ENCODE data around the gene SPIN1.
"Not testable (repeated sequence)": the region's sequence is repeated elsewhere in the genome, so short reads cannot be mapped to it uniquely, and the experiment has no call there.

Gene SPIN1

GRCh38 chr9:88378317-88378716 is 9.9 kb upstream of the SPIN1 start:
- TF ChIP-seq, protein P1, sequence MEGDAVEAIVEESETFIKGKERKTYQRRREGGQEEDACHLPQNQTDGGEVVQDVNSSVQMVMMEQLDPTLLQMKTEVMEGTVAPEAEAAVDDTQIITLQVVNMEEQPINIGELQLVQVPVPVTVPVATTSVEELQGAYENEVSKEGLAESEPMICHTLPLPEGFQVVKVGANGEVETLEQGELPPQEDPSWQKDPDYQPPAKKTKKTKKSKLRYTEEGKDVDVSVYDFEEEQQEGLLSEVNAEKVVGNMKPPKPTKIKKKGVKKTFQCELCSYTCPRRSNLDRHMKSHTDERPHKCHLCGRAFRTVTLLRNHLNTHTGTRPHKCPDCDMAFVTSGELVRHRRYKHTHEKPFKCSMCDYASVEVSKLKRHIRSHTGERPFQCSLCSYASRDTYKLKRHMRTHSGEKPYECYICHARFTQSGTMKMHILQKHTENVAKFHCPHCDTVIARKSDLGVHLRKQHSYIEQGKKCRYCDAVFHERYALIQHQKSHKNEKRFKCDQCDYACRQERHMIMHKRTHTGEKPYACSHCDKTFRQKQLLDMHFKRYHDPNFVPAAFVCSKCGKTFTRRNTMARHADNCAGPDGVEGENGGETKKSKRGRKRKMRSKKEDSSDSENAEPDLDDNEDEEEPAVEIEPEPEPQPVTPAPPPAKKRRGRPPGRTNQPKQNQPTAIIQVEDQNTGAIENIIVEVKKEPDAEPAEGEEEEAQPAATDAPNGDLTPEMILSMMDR (conservative IDR thresholded peaks at IDR 0.05) = no peak
- peak overlapping the region; percentile 56 for H3K27ac ChIP-seq

- TF ChIP-seq, protein P1 (conservative IDR thresholded peaks at IDR 0.05) = no peak
- peak overlapping the region; percentile 56 for H3K27ac ChIP-seq
These were observed 8.9 kb upstream of the SPIN1 start for GRCh38 chr9:88379352-88379751.

DNA sequence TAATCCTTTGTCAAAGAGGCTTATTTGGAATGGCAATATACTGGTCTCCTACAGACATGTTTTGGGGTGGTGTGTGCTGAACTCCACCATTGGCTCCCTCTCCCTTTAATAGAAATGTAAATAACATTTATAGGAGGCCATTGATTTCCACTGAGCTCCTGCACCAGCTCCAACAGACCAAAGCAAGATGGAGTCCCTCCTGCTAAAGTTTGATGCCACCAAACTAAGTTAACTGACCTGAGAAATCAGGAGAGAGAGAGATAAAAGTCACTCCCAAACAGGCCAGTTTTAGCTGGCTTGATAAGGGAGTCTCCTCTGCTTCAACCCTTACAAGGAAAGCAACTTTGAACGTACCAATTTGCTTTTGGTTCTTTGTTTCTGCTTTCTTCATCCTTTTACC is 8.1 kb upstream of the SPIN1 start:
- H3K27ac ChIP-seq = no peak overlapping the region
- TF ChIP-seq, protein P1 (conservative IDR thresholded peaks at IDR 0.05) = no peak

DNA sequence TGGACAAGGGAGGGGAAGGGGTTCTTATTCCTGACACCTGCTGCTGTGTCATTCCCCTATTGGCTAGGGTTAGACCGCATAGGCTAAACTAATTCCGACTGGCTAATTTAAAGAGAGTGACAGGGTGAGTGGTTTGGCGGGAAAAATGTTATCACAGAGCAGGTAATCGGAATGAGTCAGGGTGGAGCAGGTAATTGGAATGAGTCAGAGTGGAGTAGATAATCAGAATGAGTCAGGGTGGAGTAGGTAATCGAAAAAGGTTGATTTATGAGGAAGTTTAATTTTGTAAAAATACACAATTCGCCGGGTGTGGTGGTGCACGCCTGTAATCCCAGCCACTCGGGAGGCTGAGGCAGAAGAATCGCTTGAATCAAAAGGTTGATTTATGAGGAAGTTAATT is 6.9 kb upstream of the SPIN1 start:
- H3K27ac ChIP-seq = not testable (repeated sequence)

GRCh38 chr9:88383176-88383575 is 5.1 kb upstream of the SPIN1 start:
- H3K27ac ChIP-seq = no peak overlapping the region
- TF ChIP-seq, protein P1 (conservative IDR thresholded peaks at IDR 0.05) = no peak

GRCh38 chr9:88386137-88386536 is 2.1 kb upstream of the SPIN1 start:
- H3K27ac ChIP-seq = peak overlapping the region; percentile 92

DNA sequence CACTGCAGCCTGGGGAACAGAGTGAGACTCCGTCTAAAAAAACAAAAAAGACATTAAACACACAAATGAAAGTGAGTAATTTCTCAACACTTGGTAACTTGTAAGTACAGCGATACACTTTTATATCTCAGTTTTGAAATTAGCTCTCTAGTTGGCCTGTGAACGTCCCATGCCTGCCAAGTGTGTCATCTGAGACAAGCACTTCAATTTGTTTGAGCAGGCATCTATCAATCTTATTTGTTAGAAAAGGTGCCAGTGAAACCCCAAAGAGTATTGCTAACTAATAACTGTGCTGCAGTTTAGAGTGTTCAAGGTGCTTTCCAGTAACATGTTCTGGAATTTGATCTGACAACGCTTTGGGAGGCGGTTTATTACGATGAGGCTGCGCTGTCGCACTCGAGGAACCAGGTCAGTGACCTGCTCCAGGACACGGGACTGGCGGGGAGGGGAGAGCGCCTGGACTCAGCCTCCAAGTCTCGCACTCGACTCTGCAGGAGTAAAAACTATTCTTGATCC is 1.1 kb upstream of the SPIN1 start:
- H3K27ac ChIP-seq = peak overlapping the region; percentile 92
- TF ChIP-seq, protein P1 (conservative IDR thresholded peaks at IDR 0.05) = no peak

DNA sequence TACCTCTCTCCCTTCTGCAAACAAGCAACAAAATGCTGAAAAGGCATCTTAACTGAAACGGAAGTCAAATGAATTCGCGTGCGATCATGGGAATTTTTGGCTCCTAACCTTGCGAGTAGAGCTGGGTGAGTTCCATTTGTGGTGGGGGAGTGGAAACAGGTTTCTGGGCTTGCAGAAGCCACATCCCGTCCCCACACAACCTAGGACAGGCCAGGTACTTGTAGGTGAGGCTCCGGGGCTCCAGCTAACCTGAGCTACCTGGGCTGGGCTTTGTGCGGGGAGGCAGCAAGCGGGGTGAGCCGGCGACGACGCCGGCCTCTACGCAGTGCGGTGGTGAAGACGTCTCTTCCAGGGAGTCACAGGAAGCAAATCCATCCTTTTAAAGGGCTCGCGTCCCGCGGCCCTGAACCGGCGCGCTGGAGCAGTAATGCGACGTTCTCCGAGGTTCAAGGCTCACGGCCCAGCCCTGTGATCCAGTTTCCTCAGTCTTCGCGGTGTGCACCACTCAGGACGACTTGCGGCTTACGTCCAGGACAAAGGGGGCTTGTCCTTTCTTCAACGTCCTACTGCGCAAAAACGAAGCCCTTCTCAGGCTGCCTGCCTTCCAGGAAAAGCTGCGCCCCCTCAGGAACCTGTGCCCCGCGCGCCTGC is 567 bp upstream of the SPIN1 start:
- TF ChIP-seq, protein P1 (conservative IDR thresholded peaks at IDR 0.05) = no peak

More for the DNA sequence above, 567 bp upstream of the SPIN1 start:
- peak overlapping the region; percentile 92 for H3K27ac ChIP-seq

Data from VCaP (cell line).